ENCODE results near the gene C14orf180.
"Not testable (repeated sequence)": the region's sequence is repeated elsewhere in the genome, so short reads cannot be mapped to it uniquely, and the experiment has no call there.

C14orf180 gene

DNA sequence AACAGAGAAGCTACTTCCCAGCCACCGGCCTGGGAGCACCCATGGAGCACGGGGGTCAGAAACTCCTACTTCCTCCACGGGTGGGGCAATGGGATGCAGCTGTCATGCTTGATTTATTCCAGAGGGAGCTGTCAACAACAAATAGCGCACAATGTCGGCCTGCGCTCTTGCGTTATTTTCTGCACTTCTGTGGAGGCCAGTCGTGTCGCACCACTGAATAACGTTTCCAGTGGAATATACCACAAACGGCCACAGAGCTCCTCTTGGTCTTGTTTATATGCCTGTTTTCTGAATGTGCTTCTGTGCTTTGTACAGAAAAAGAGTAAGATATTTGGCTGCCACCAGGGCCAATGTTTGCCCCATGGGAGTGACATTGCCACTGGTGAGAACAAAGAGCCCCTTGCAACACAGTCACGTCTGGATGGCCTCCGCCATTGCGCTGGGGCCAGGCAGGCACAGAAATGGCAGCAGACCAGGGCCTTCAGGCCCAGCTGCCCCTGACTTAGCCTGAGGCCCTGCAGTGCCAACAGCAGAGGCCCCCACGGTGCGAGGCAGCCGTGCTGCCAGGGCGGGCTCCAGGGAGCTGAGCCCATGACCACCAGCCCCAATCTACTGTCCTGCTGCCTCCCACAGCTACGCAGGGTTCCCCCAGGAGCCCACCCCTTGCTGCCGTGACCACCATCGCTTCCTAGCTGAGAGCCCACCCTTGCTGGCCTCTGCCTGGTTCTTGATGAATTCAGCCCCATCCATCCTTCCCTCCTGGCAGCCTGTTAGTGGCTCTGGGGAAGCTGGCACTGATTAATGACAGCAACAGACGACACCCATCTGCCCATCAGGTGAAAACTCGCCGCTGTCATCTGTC lies 53.9 kb downstream of the C14orf180 start:
- no peak for DNase-seq

GRCh38 chr14:104634138-104634760 lies 54.7 kb downstream of the C14orf180 start:
- no peak for DNase-seq

GRCh38 chr14:104634886-104635570 lies 55.5 kb downstream of the C14orf180 start:
- DNase-seq: no peak

- DNase-seq: no peak
Observed at GRCh38 chr14:104635717-104636116, 56.2 kb downstream of the C14orf180 start.

- DNase-seq: no peak
Observed at GRCh38 chr14:104636131-104636530, 56.6 kb downstream of the C14orf180 start.

DNA sequence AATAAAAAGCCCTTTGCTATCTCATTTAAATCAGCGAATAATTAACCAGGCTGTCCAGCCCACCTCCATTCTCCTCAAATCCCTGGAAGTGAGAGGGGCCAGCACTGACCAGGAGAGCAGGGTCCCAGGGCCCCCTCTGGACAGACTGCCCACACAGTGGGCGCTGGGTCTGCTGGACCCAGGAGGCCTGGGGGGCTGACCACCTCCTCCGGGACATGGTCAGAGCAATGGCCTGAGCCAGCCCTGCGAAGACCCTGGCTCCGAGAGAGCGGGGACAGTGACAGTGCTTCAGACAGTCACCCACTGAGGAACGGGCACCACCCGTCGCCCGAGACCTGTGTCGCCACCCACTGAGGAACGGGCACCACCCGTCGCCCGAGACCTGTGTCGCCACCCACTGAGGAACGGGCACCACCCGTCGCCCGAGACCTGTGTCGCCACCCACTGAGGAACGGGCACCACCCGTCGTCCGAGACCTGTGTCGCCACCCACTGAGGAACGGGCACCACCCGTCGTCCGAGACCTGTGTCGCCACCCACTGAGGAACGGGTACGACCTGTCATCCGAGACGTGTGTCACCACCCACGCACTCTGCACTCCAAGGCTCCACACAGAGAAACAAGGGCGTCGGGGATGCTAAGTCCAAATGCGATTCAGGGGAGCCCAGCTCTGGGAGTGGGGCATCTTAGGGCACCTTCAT lies 57.4 kb downstream of the C14orf180 start:
- not testable (repeated sequence) for DNase-seq

DNA sequence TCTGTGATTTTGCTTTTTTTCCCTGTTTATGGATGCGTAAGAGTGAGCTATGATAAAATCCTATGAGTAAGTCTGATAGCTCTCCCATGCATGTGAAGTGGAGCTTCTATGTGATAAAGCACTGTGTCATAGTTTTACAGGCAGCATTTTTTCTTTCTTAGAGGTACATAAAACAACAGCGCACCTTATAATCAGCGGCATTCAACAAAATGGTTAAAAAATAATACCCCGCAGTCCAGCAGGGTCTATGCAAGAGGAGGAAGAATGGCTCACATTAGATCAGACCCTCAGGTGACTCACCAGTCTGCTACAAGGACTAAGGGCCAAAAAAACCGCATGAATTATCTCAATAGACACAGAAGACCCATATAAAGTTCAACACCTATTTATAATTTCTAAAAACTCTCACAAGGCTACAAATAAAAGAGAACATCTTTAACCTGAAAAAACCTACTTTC lies 58.0 kb downstream of the C14orf180 start:
- DNase-seq: no peak

DNA sequence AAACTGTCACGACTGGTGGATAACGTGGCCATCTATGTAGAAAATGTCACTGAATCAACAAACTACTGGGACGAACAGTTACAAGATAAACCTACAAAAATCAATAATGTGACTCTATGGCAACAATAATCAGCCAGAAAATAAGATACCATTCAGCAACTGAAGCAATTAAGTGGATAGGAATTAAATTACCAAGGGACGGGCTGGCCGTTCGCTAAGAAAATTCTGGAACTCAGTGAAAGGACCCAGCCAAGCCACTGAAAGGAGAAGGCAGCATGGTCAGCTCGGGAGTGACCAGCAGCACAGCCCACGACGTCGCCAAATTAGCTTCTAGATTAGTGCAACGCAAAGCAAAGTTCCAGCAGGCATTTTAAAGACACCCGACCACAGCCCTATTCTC lies 58.6 kb downstream of the C14orf180 start:
- DNase-seq: no peak

DNA sequence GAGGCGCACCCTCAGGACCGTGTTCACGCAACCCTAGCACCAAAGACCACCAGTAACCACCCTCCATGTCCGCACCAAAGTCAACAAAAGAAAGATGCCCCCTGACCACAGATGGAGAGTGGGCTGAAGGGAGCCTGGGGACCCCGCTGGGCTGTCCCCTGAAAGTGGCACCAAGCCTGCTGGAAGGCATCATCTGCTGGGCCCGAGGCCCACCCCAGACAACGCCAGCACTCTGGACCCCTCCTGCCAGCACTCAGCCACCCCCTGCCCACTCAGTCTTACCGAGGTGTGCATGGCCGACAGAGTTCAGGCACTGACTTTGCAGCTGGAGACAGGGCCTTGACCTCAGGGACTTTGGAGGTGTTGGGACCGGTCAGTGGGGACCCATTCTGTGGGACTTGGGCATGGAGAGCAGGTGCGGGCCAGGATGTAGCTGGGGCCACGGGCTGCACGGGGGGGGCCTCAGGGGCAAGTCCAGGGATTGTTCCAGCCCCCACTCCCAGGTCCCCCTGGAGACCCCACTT lies 59.4 kb downstream of the C14orf180 start:
- no peak for DNase-seq

GRCh38 chr14:104639471-104639870 lies 59.9 kb downstream of the C14orf180 start:
- no peak for DNase-seq

Data from NCI-H526 (cell line).